Neutrophil (primary cell): ENCODE data around the gene ASCL5.

Experiments used
- H3K27ac ChIP-seq: fragments of 200-600 bp; sonication (generic); 2 replicates; pipeline ENCODE4 v1.5.1; 2016; ENCODE audit warnings: mild to moderate bottlenecking, moderate library complexity
- H3K27me3 ChIP-seq: fragments of 200-600 bp; sonication (generic); 2 replicates; pipeline ENCODE4 v1.6.0; 2016; ENCODE audit warnings: mild to moderate bottlenecking
- H3K36me3 ChIP-seq: fragments of 200-600 bp; sonication (generic); 2 replicates; pipeline ENCODE4 v1.5.1; 2017
- H3K4me1 ChIP-seq, 2 experiments: fragments of 200-600 bp in 1 of 2; sonication (generic) in 1 of 2; 1 replicate in 1 of 2; 2 replicates in 1 of 2; pipeline versions ENCODE4 v1.5.1 to v1.6.1; 2013 to 2016; ENCODE audit warnings: low read depth in 1 of 2, low read length in 1 of 2, mild to moderate bottlenecking in 1 of 2, moderate library complexity in 1 of 2; ENCODE audit not compliant: control insufficient read depth in 1 of 2, insufficient read depth in 1 of 2
- H3K4me3 ChIP-seq, 2 experiments: fragments of 200-600 bp in 1 of 2; sonication (generic) in 1 of 2; 1 replicate in 1 of 2; 2 replicates in 1 of 2; pipeline ENCODE4 v1.5.1; 2013 to 2016; ENCODE audit warnings: low read depth in 1 of 2, low read length in 1 of 2, mild to moderate bottlenecking in 1 of 2, moderate library complexity in 1 of 2
- H3K9me3 ChIP-seq: fragments of 200-600 bp; sonication (generic); 2 replicates; pipeline ENCODE4 v1.5.1; 2016
- CTCF ChIP-seq: fragments of 200-600 bp; sonication (generic); IDR thresholded peaks from 2 replicates; pipeline ENCODE4 v1.5.1; 2016; ENCODE audit warnings: antibody characterized with exemption

Gene ASCL5

GRCh38 chr1:201136355-201137023 lies 9.5 kb upstream of the ASCL5 start:
- Histone ChIP-seq H3K36me3 (peaks cover 51% of the 10 kb centered on the region), H3K4me1 (no peaks in the 10 kb centered on the region), H3K27ac (no peak overlapping the region), H3K9me3 (no peaks in the 10 kb centered on the region), H3K27me3 (no peaks in the 10 kb centered on the region), H3K4me3 (no peak overlapping the region)
- no peak for TF ChIP-seq CTCF

GRCh38 chr1:201134405-201134804 lies 7.4 kb upstream of the ASCL5 start:
- no peak for TF ChIP-seq CTCF
- H3K9me3 ChIP-seq, result no peaks in the 10 kb centered on the region
- no peaks in the 10 kb centered on the region for H3K27me3 ChIP-seq
- peaks cover 31% of the 10 kb centered on the region for H3K36me3 ChIP-seq
- no peak overlapping the region for H3K4me3 ChIP-seq
- H3K4me1 ChIP-seq, result no peaks in the 10 kb centered on the region
- no peak overlapping the region for H3K27ac ChIP-seq

- H3K36me3 ChIP-seq, result peaks cover 15% of the 10 kb centered on the region
- H3K9me3 ChIP-seq, result no peaks in the 10 kb centered on the region
- no peak for TF ChIP-seq CTCF
- no peak overlapping the region for H3K27ac ChIP-seq
- H3K27me3 ChIP-seq, result no peaks in the 10 kb centered on the region
- H3K4me3 ChIP-seq, result no peak overlapping the region
- H3K4me1 ChIP-seq, result no peaks in the 10 kb centered on the region
Measured at GRCh38 chr1:201131398-201131797, 4.4 kb upstream of the ASCL5 start.

GRCh38 chr1:201128962-201129361 lies 2.0 kb upstream of the ASCL5 start:
- H3K4me3 ChIP-seq, result no peak overlapping the region
- TF ChIP-seq CTCF, result no peak
- no peaks in the 10 kb centered on the region for H3K4me1 ChIP-seq
- H3K27me3 ChIP-seq, result no peaks in the 10 kb centered on the region
- H3K9me3 ChIP-seq, result no peaks in the 10 kb centered on the region
- H3K36me3 ChIP-seq, result no peaks in the 10 kb centered on the region
- no peak overlapping the region for H3K27ac ChIP-seq

GRCh38 chr1:201128476-201128875 lies 1.5 kb upstream of the ASCL5 start:
- no peaks in the 10 kb centered on the region for H3K9me3 ChIP-seq
- H3K27ac ChIP-seq, result no peak overlapping the region
- TF ChIP-seq CTCF, result no peak
- H3K36me3 ChIP-seq, result no peaks in the 10 kb centered on the region
- H3K27me3 ChIP-seq, result peaks cover 2% of the 10 kb centered on the region
- H3K4me3 ChIP-seq, result no peak overlapping the region
- no peaks in the 10 kb centered on the region for H3K4me1 ChIP-seq
